CD14-positive monocyte (primary cell): ENCODE measurements around the gene SLC26A1. TPM values are rescaled to one million over a fixed set of nuclear protein-coding genes. Genes with fewer than 3 reads are reported as not detected.

Experiments used
- DNase-seq, 3 donors: peaks; one replicate each; pipeline ENCODE4 v3.0.0-alpha.2; 2011 to 2022
- H2AFZ ChIP-seq: 2 replicates; pipeline ENCODE4 v1.6.0; 2012; ENCODE audit warnings: mild to moderate bottlenecking, low read depth, low read length, inconsistent platforms; ENCODE audit not compliant: insufficient read depth, poor library complexity, severe bottlenecking
- H3K27ac ChIP-seq, 2 donors: 1 replicate in 1 of 2; 2 replicates in 1 of 2; pipeline ENCODE4 v1.5.1; 2012 to 2013; ENCODE audit warnings: low read length in 2 of 2, control low read depth in 1 of 2, inconsistent platforms in 1 of 2, low read depth in 1 of 2, mild to moderate bottlenecking in 1 of 2
- H3K27me3 ChIP-seq, 2 donors: one replicate each; pipeline versions ENCODE4 v1.6.0 to v1.6.1; 2011 to 2013; ENCODE audit warnings: low read length in 2 of 2; ENCODE audit not compliant: control insufficient read depth in 2 of 2, insufficient read depth in 2 of 2
- H3K36me3 ChIP-seq, 2 donors: replicated peaks in 1 of 2; 1 replicate in 1 of 2; 2 replicates in 1 of 2; pipeline versions ENCODE4 v1.5.1 to v1.6.1; 2012 to 2013; ENCODE audit warnings: low read length in 2 of 2, control low read depth in 1 of 2, inconsistent platforms in 1 of 2, mild to moderate bottlenecking in 1 of 2; ENCODE audit not compliant: insufficient read depth in 2 of 2, control insufficient read depth in 1 of 2
- H3K4me1 ChIP-seq, 2 donors: 1 replicate in 1 of 2; 2 replicates in 1 of 2; pipeline versions ENCODE4 v1.5.1 to v1.6.1; 2012 to 2013; ENCODE audit warnings: low read length in 2 of 2, control low read depth in 1 of 2, inconsistent platforms in 1 of 2, mild to moderate bottlenecking in 1 of 2, moderate library complexity in 1 of 2; ENCODE audit not compliant: insufficient read depth in 2 of 2, control insufficient read depth in 1 of 2
- H3K4me2 ChIP-seq: replicated peaks from 2 replicates; pipeline ENCODE3; 2012; ENCODE audit warnings: low read length, moderate library complexity, mild to moderate bottlenecking; ENCODE audit not compliant: poor library complexity, severe bottlenecking; ENCODE audit errors: extremely low read depth
- H3K4me3 ChIP-seq, 3 experiments: fragments of 200-600 bp in 1 of 3; sonication (generic) in 1 of 3; replicated peaks in 1 of 3; 1 replicate in 2 of 3; 2 replicates in 1 of 3; pipeline ENCODE4 v1.5.1; 2011 to 2013; ENCODE audit warnings: low read length in 3 of 3, mild to moderate bottlenecking in 3 of 3, control low read depth in 2 of 3, low read depth in 2 of 3, inconsistent platforms in 1 of 3, moderate library complexity in 1 of 3
- H3K79me2 ChIP-seq: 2 replicates; pipeline ENCODE4 v1.6.0; 2012; ENCODE audit warnings: mild to moderate bottlenecking, control low read depth, inconsistent platforms, low read length, moderate library complexity; ENCODE audit not compliant: insufficient read depth
- H3K9ac ChIP-seq: 2 replicates; pipeline ENCODE4 v1.6.0; 2017; ENCODE audit warnings: low read length, mild to moderate bottlenecking; ENCODE audit not compliant: insufficient read depth, poor library complexity, severe bottlenecking
- H3K9me3 ChIP-seq, 2 donors: replicated peaks in 1 of 2; 1 replicate in 1 of 2; 2 replicates in 1 of 2; pipeline versions ENCODE4 v1.5.1 to v1.6.1; 2012 to 2013; ENCODE audit warnings: low read length in 2 of 2, control low read depth in 1 of 2; ENCODE audit not compliant: control insufficient read depth in 1 of 2, insufficient read depth in 1 of 2
- H4K20me1 ChIP-seq: 2 replicates; pipeline ENCODE4 v1.6.0; 2012; ENCODE audit warnings: mild to moderate bottlenecking, low read length, control low read depth, moderate library complexity; ENCODE audit not compliant: insufficient read depth
- H3K27ac Mint-ChIP-seq, 7 donors: one replicate each; pipeline ENCODE4 v1.8.0; 2020; ENCODE audit warnings: mild to moderate bottlenecking in 7 of 7, mixed read lengths in 7 of 7, moderate library complexity in 6 of 7, inconsistent platforms in 2 of 7
- H3K27me3 Mint-ChIP-seq, 3 donors: one replicate each; pipeline ENCODE4 v1.8.0; 2021 to 2022; ENCODE audit warnings: low read depth in 3 of 3, mild to moderate bottlenecking in 3 of 3, mixed read lengths in 3 of 3, moderate library complexity in 3 of 3, inconsistent platforms in 1 of 3
- H3K36me3 Mint-ChIP-seq, 2 donors: one replicate each; pipeline ENCODE4 v1.8.0; 2020; ENCODE audit warnings: mixed read lengths in 2 of 2, inconsistent platforms in 1 of 2, mild to moderate bottlenecking in 1 of 2
- H3K4me1 Mint-ChIP-seq: one replicate; pipeline ENCODE4 v1.8.0; 2020; ENCODE audit warnings: mild to moderate bottlenecking, mixed read lengths
- H3K4me3 Mint-ChIP-seq, 2 donors: one replicate each; pipeline ENCODE4 v1.8.0; 2020; ENCODE audit warnings: mild to moderate bottlenecking in 2 of 2, mixed read lengths in 2 of 2, moderate library complexity in 1 of 2
- H3K9me3 Mint-ChIP-seq, 7 donors: one replicate each; pipeline ENCODE4 v1.8.0; 2020 to 2022; ENCODE audit warnings: mixed read lengths in 7 of 7, mild to moderate bottlenecking in 6 of 7, moderate library complexity in 6 of 7, inconsistent platforms in 2 of 7
- CTCF ChIP-seq: fragments of 200-600 bp; IDR thresholded peaks from one replicate; pipeline ENCODE4 v1.8.0; 2022; ENCODE audit warnings: antibody characterized with exemption, mild to moderate bottlenecking
- WGBS: methylation state at CpG from one replicate; pipeline ENCODE4 v1.1.5; 2013; ENCODE audit warnings: missing lambda C conversion rate; ENCODE audit not compliant: insufficient coverage; 5-methylcytosine and 5-hydroxymethylcytosine counted together
- intact Hi-C, 2 donors: fragments of 100-400 bp; cut with micrococcal nuclease; formaldehyde crosslinking; loops; one replicate each; pipeline versions ENCODE4 v1.15.0 to v1.15.1; 2023
- polyA plus RNA-seq, 3 donors: library from polyadenylated mRNA; depleted of rRNA in 1 of 3; unstranded in 2 of 3; stranded (reverse) in 1 of 3; fragments of 300-500 nt in 2 of 3; fragments of >200 nt in 1 of 3; fragmentation: Illumina TruSeq in 2 of 3; gene quantifications; 1 replicate in 2 of 3; 2 replicates in 1 of 3; pipeline ENCODE4 v1.2.3, GENCODE V29; 2012 to 2021

SLC26A1 gene
- polyA plus RNA-seq, 3 donors, result 0.16 to 0.37 (median 0.18) TPM

GRCh38 chr4:948101-948935, 44.9 kb downstream of the SLC26A1 start:
- no peak overlapping the region for H3K4me3 Mint-ChIP-seq
- H3K9me3 Mint-ChIP-seq, result peaks cover 0 to 5% (median 0%) of the 10 kb centered on the region in 7 donors
- DNase-seq, result no peak
- Histone ChIP-seq H2AFZ (no peak overlapping the region), H3K79me2 (peaks cover 10% of the 10 kb centered on the region), H3K9me3 (no peaks in the 10 kb centered on the region), H4K20me1 (peaks cover 54% of the 10 kb centered on the region), H3K4me3 (no peak overlapping the region), H3K4me1 (no peaks in the 10 kb centered on the region), H3K27ac (no peak overlapping the region), H3K36me3 (peaks cover 14 to 34% of the 10 kb centered on the region in 2 donors), H3K4me2 (no peak overlapping the region), H3K9ac (no peak overlapping the region), H3K27me3 (peaks cover 0 to 4% of the 10 kb centered on the region in 2 donors)
- peaks cover 3% of the 10 kb centered on the region for H3K4me1 Mint-ChIP-seq
- 93% methylated on average over 29 of the region's 33 CpGs for WGBS
- H3K27ac Mint-ChIP-seq, result peak overlapping the region in 1 of 7 donors; percentile 62
- H3K27me3 Mint-ChIP-seq, result peaks cover 0 to 14% (median 2%) of the 10 kb centered on the region in 3 donors
- intact Hi-C loops, result no loop called here
- TF ChIP-seq CTCF, result no peak
- H3K36me3 Mint-ChIP-seq, result peaks cover 31 to 41% of the 10 kb centered on the region in 2 donors

GRCh38 chr4:947491-947971, 45.7 kb downstream of the SLC26A1 start:
- no peak overlapping the region for H3K4me3 ChIP-seq
- peaks cover 0 to 14% (median 2%) of the 10 kb centered on the region in 3 donors for H3K27me3 Mint-ChIP-seq
- peaks cover 0 to 5% (median 0%) of the 10 kb centered on the region in 7 donors for H3K9me3 Mint-ChIP-seq
- 95% methylated on average over 18 of the region's 19 CpGs for WGBS
- no peaks in the 10 kb centered on the region for H3K4me1 ChIP-seq
- peaks cover 54% of the 10 kb centered on the region for H4K20me1 ChIP-seq
- H3K27ac Mint-ChIP-seq, result no peak overlapping the region
- no peak overlapping the region for H3K4me3 Mint-ChIP-seq
- intact Hi-C loops, result no loop called here
- no peaks in the 10 kb centered on the region for H3K9me3 ChIP-seq
- no peak overlapping the region for H3K9ac ChIP-seq
- peaks cover 31 to 40% of the 10 kb centered on the region in 2 donors for H3K36me3 Mint-ChIP-seq
- H3K4me1 Mint-ChIP-seq, result peaks cover 3% of the 10 kb centered on the region
- H3K27ac ChIP-seq, result no peak overlapping the region
- peaks cover 0 to 4% of the 10 kb centered on the region in 2 donors for H3K27me3 ChIP-seq
- no peak for DNase-seq
- H3K79me2 ChIP-seq, result peaks cover 10% of the 10 kb centered on the region
- TF ChIP-seq CTCF, result no peak
- H3K36me3 ChIP-seq, result peaks cover 11 to 27% of the 10 kb centered on the region in 2 donors
- no peak overlapping the region for H3K4me2 ChIP-seq
- no peak overlapping the region for H2AFZ ChIP-seq
